Activated naive CD4-positive, alpha-beta T cell treated with anti-CD3 and anti-CD28 coated beads, Interleukin-2, amount 50 U/mL, for 72 hours (primary cell): ENCODE results near the gene PRAMEF12. TPM values are rescaled to one million over a fixed set of nuclear protein-coding genes. Genes with fewer than 3 reads are reported as not detected.
A peak's percentile ranks its signal among the peaks of the same experiment; 100 is the strongest.
"Not testable (repeated sequence)": the region's sequence is repeated elsewhere in the genome, so short reads cannot be mapped to it uniquely, and the experiment has no call there.

Source experiments
- ATAC-seq, 2 donors: fragments of 150-1000 bp; cut with Tn5 transposase; 2 replicates each; pipeline ENCODE4 v1.10.0; 2021; ENCODE audit warnings: mild to moderate bottlenecking in 2 of 2, moderate library complexity in 2 of 2
- DNase-seq, 2 donors: peaks; one replicate each; pipeline ENCODE4 v3.0.0; 2021 to 2022; ENCODE audit warnings: low spot score in 2 of 2
- H3K27ac Mint-ChIP-seq, 2 donors: one replicate each; pipeline ENCODE4 v1.8.0; 2022; ENCODE audit warnings: mild to moderate bottlenecking in 2 of 2, mixed read lengths in 2 of 2
- H3K36me3 Mint-ChIP-seq, 2 donors: one replicate each; pipeline ENCODE4 v1.8.0; 2022; ENCODE audit warnings: mixed read lengths in 2 of 2
- H3K9me3 Mint-ChIP-seq, 2 donors: one replicate each; pipeline ENCODE4 v1.8.0; 2022; ENCODE audit warnings: mixed read lengths in 2 of 2
- total RNA-seq, 2 donors: library from RNA; stranded (reverse); gene quantifications; one replicate each; pipeline ENCODE4 v1.2.3, GENCODE V29; 2022

Gene PRAMEF12
- total RNA-seq, 2 donors from 2014 or later, result not detected

- Mint-ChIP-seq H3K36me3 (no peaks in the 10 kb centered on the region), H3K9me3 (no peaks in the 10 kb centered on the region), H3K27ac (no peak overlapping the region)
- DNase-seq (no peak), ATAC-seq (no peak)
These were observed 25.4 kb downstream of the PRAMEF12 start for GRCh38 chr1:12798911-12799310.

GRCh38 chr1:12799730-12800129 lies 26.2 kb downstream of the PRAMEF12 start:
- Mint-ChIP-seq H3K9me3 (peaks cover 2 to 3% of the 10 kb centered on the region in 2 donors), H3K27ac (no peak overlapping the region), H3K36me3 (peaks cover 0 to 2% of the 10 kb centered on the region in 2 donors)
- ATAC-seq (no peak), DNase-seq (no peak)

GRCh38 chr1:12809933-12810332 lies 36.4 kb downstream of the PRAMEF12 start:
- peaks cover 4% of the 10 kb centered on the region in 2 donors for H3K9me3 Mint-ChIP-seq
- peaks cover 4% of the 10 kb centered on the region in 2 donors for H3K36me3 Mint-ChIP-seq
- peak overlapping the region in 1 of 2 donors; percentile 83 for H3K27ac Mint-ChIP-seq

GRCh38 chr1:12810691-12811408 lies 37.3 kb downstream of the PRAMEF12 start:
- DNase-seq (no peak), ATAC-seq (no peak)
- Mint-ChIP-seq H3K36me3 (no peaks in the 10 kb centered on the region), H3K9me3 (no peaks in the 10 kb centered on the region), H3K27ac (no peak overlapping the region)

More at GRCh38 chr1:12809933-12810332, 36.4 kb downstream of the PRAMEF12 start:
- ATAC-seq (no peak), DNase-seq (no peak)

GRCh38 chr1:12811409-12811784 lies 37.9 kb downstream of the PRAMEF12 start:
- DNase-seq (no peak), ATAC-seq (no peak)
- peak overlapping the region in 1 of 2 donors; percentile 57 for H3K27ac Mint-ChIP-seq
- H3K9me3 Mint-ChIP-seq, result no peaks in the 10 kb centered on the region
- no peaks in the 10 kb centered on the region for H3K36me3 Mint-ChIP-seq

GRCh38 chr1:12819061-12819460 lies 45.5 kb downstream of the PRAMEF12 start:
- DNase-seq, H3K27ac Mint-ChIP-seq, H3K9me3 Mint-ChIP-seq, H3K36me3 Mint-ChIP-seq, ATAC-seq: not testable (repeated sequence)

Other genes starting within 250 kb of the PRAMEF12 start
- gene DHRS3, start 155.5 kb upstream of the PRAMEF12 start, total RNA-seq, result 10 to 100 TPM; 85.2 to 93.9 TPM
- gene AADACL4, start 129.7 kb upstream of the PRAMEF12 start, total RNA-seq, result not detected
- not detected for gene AADACL3, start 57.6 kb upstream of the PRAMEF12 start, total RNA-seq
- not detected for gene CFAP107, start 27.5 kb upstream of the PRAMEF12 start, total RNA-seq
- not detected for gene PRAMEF1, start 17.7 kb downstream of the PRAMEF12 start, total RNA-seq
- gene PRAMEF11, start 57.7 kb downstream of the PRAMEF12 start, total RNA-seq, result not detected
- gene HNRNPCL1, start 75.0 kb downstream of the PRAMEF12 start, total RNA-seq, result not detected
- not detected for gene PRAMEF2, start 83.3 kb downstream of the PRAMEF12 start, total RNA-seq
- not detected for gene PRAMEF4, start 112.5 kb downstream of the PRAMEF12 start, total RNA-seq
- not detected for gene PRAMEF10, start 124.5 kb downstream of the PRAMEF12 start, total RNA-seq
- not detected for gene PRAMEF7, start 142.9 kb downstream of the PRAMEF12 start, total RNA-seq
- gene PRAMEF6, start 173.8 kb downstream of the PRAMEF12 start, total RNA-seq, result not detected